DND-41 (cell line): ENCODE measurements around the gene DYNLRB1.

Experiments used
- ATAC-seq: fragments of 200-7000 bp; cut with Tn5 transposase; 3 replicates; pipeline ENCODE4 v1.9.1; 2021; ENCODE audit warnings: low read depth; ENCODE audit not compliant: insufficient read depth
- DNase-seq: peaks from one replicate; pipeline ENCODE4 v3.0.0-alpha.2; 2020
- H2AFZ ChIP-seq: 2 replicates; pipeline ENCODE4 v1.6.0; 2012; ENCODE audit warnings: low read depth, low read length
- H3K27ac ChIP-seq: 2 replicates; pipeline ENCODE4 v1.5.1; 2012; ENCODE audit warnings: low read length, inconsistent platforms
- H3K27me3 ChIP-seq: fragments of 200-600 bp; sonication (generic); 2 replicates; pipeline ENCODE4 v1.6.0; 2012; ENCODE audit warnings: low read length, mild to moderate bottlenecking, inconsistent platforms; ENCODE audit not compliant: insufficient read depth, poor library complexity
- H3K36me3 ChIP-seq: 2 replicates; pipeline ENCODE4 v1.5.1; 2012; ENCODE audit warnings: low read length, inconsistent platforms; ENCODE audit not compliant: insufficient read depth
- H3K4me1 ChIP-seq: 2 replicates; pipeline ENCODE4 v1.5.1; 2012; ENCODE audit warnings: mild to moderate bottlenecking, low read length; ENCODE audit not compliant: insufficient read depth
- H3K4me2 ChIP-seq: 2 replicates; pipeline ENCODE4 v1.6.0; 2012; ENCODE audit warnings: mild to moderate bottlenecking, moderate library complexity, low read length, inconsistent platforms; ENCODE audit not compliant: insufficient read depth
- H3K4me3 ChIP-seq, 2 experiments: fragments of 200-600 bp in 1 of 2; shearing (Covaris generic) in 1 of 2; 2 replicates each; pipeline ENCODE4 v1.5.1; 2012 to 2016; ENCODE audit warnings: inconsistent platforms in 2 of 2, low read length in 2 of 2, mild to moderate bottlenecking in 2 of 2, low read depth in 1 of 2, moderate library complexity in 1 of 2
- H3K79me2 ChIP-seq: 2 replicates; pipeline ENCODE4 v1.6.0; 2012; ENCODE audit warnings: low read length, inconsistent platforms; ENCODE audit not compliant: insufficient read depth
- H3K9ac ChIP-seq: 2 replicates; pipeline ENCODE4 v1.6.0; 2012; ENCODE audit warnings: low read depth, mild to moderate bottlenecking, inconsistent platforms, low read length, moderate library complexity
- H3K9me3 ChIP-seq: 2 replicates; pipeline ENCODE4 v1.5.1; 2012; ENCODE audit warnings: low read length, moderate library complexity, mild to moderate bottlenecking, inconsistent platforms; ENCODE audit not compliant: insufficient read depth, severe bottlenecking
- H4K20me1 ChIP-seq: 2 replicates; pipeline ENCODE4 v1.6.0; 2012; ENCODE audit warnings: low read length; ENCODE audit not compliant: insufficient read depth
- CTCF ChIP-seq: IDR thresholded peaks from 2 replicates; pipeline ENCODE4 v1.5.1; 2012; ENCODE audit warnings: borderline replicate concordance, low read length, moderate library complexity, mild to moderate bottlenecking; ENCODE audit not compliant: poor library complexity, severe bottlenecking; ENCODE audit errors: extremely low read depth
- EZH2 ChIP-seq: IDR thresholded peaks from 3 replicates; pipeline ENCODE4 v1.6.1; 2012; ENCODE audit warnings: borderline replicate concordance, low read depth, mild to moderate bottlenecking, moderate library complexity, low read length, inconsistent platforms; ENCODE audit not compliant: severe bottlenecking

DYNLRB1 gene

GRCh38 chr20:34549291-34549928 lies 33.2 kb downstream of the DYNLRB1 start:
- no peaks in the 10 kb centered on the region for H3K4me1 ChIP-seq
- no peaks in the 10 kb centered on the region for H3K79me2 ChIP-seq
- TF ChIP-seq CTCF, result no peak
- TF ChIP-seq EZH2, result no peak
- H3K36me3 ChIP-seq, result no peaks in the 10 kb centered on the region
- no peak overlapping the region for H3K27ac ChIP-seq
- no peak overlapping the region for H3K4me2 ChIP-seq
- no peaks in the 10 kb centered on the region for H3K27me3 ChIP-seq
- no peak overlapping the region for H3K4me3 ChIP-seq
- no peak overlapping the region for H3K9ac ChIP-seq
- H2AFZ ChIP-seq, result no peak overlapping the region
- H4K20me1 ChIP-seq, result no peaks in the 10 kb centered on the region; the same call in 1 of the 2 replicates
- ATAC-seq (no peak), DNase-seq (no peak)
- no peaks in the 10 kb centered on the region for H3K9me3 ChIP-seq

- Histone ChIP-seq H3K4me2 (no peak overlapping the region), H3K79me2 (no peaks in the 10 kb centered on the region), H3K36me3 (no peaks in the 10 kb centered on the region), H3K9me3 (no peaks in the 10 kb centered on the region), H4K20me1 (no peaks in the 10 kb centered on the region; the same call in 1 of the 2 replicates), H3K27me3 (no peaks in the 10 kb centered on the region), H3K9ac (no peak overlapping the region), H2AFZ (no peak overlapping the region), H3K4me3 (no peak overlapping the region), H3K4me1 (no peaks in the 10 kb centered on the region), H3K27ac (no peak overlapping the region)
- DNase-seq, result no peak
- TF ChIP-seq CTCF, result no peak
- TF ChIP-seq EZH2, result no peak
- no peak for ATAC-seq
Observed at GRCh38 chr20:34549929-34550305, 33.7 kb downstream of the DYNLRB1 start.

- DNase-seq (no peak), ATAC-seq (no peak)
- H2AFZ ChIP-seq, result no peak overlapping the region
- H3K79me2 ChIP-seq, result no peaks in the 10 kb centered on the region
- TF ChIP-seq EZH2 (no peak), CTCF (no peak)
- H3K9ac ChIP-seq, result no peak overlapping the region
- H3K4me1 ChIP-seq, result no peaks in the 10 kb centered on the region
- no peaks in the 10 kb centered on the region; the same call in 1 of the 2 replicates for H4K20me1 ChIP-seq
- H3K36me3 ChIP-seq, result no peaks in the 10 kb centered on the region
- no peaks in the 10 kb centered on the region for H3K9me3 ChIP-seq
- H3K4me2 ChIP-seq, result no peak overlapping the region
- no peaks in the 10 kb centered on the region for H3K27me3 ChIP-seq
- H3K4me3 ChIP-seq, result no peak overlapping the region
- no peak overlapping the region for H3K27ac ChIP-seq
Observed at GRCh38 chr20:34552569-34552968, 36.3 kb downstream of the DYNLRB1 start.
